ENCODE data around the gene NKG7. TPM values are rescaled to one million over a fixed set of nuclear protein-coding genes. Genes with fewer than 3 reads are reported as not detected.
A peak's percentile ranks its signal among the peaks of the same experiment; 100 is the strongest.

The NKG7 gene
- total and polyA plus RNA-seq, 11 donors: 1.0 to 31.2 (median 2.4) TPM; not detected in 2

DNA sequence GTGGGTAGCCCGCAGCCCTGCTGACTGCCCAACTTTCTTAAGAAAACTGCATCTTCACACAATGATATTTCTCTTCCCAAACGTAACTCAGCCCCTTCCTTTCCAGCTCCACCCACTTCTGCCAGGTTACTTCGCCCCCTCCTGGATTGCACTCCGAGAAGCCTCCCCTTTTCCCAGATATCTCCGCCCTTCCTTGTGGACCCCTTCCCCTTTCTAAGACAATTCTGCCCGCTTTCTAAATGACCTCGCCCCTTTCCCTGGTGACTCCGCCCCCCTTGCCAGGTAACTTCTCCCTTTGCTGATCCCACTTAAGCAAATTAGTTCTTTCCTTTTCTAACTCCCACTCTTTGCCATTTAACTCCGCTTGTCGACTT lies 33.2 kb downstream of the NKG7 start:
- ATAC-seq (no peak), DNase-seq (no peak)
- Histone ChIP-seq H3K27me3 (no peaks in the 10 kb centered on the region), H3K36me3 (peaks cover 0 to 6% (median 0%) of the 10 kb centered on the region in 9 donors), H3K9me3 (no peaks in the 10 kb centered on the region), H3K27ac (peak overlapping the region in 10 of 12 donors; percentile 1 to 88 (median 40)), H3K4me3 (peak overlapping the region; percentile 43 to 75 (median 62)), H3K4me1 (peaks cover 0 to 22% (median 12%) of the 10 kb centered on the region in 12 donors)
- intact Hi-C loops (cut with DNase I): loop anchor here in 7 of 10 donors (1.0 to 10.0 kb wide), 10 partner anchors 28 to 318 kb away; partner anchors contain the start of genes C19orf84 (in 2 of the 7), ETFB (in 2 of the 7) and CLDND2 (in 1 of the 7)
- 1% methylated on average over 10 of the region's 10 CpGs for WGBS, 4 donors
- TF ChIP-seq, protein P1, sequence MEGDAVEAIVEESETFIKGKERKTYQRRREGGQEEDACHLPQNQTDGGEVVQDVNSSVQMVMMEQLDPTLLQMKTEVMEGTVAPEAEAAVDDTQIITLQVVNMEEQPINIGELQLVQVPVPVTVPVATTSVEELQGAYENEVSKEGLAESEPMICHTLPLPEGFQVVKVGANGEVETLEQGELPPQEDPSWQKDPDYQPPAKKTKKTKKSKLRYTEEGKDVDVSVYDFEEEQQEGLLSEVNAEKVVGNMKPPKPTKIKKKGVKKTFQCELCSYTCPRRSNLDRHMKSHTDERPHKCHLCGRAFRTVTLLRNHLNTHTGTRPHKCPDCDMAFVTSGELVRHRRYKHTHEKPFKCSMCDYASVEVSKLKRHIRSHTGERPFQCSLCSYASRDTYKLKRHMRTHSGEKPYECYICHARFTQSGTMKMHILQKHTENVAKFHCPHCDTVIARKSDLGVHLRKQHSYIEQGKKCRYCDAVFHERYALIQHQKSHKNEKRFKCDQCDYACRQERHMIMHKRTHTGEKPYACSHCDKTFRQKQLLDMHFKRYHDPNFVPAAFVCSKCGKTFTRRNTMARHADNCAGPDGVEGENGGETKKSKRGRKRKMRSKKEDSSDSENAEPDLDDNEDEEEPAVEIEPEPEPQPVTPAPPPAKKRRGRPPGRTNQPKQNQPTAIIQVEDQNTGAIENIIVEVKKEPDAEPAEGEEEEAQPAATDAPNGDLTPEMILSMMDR (IDR thresholded peaks at IDR 0.05): no peak
- TF ChIP-seq POLR2A (IDR thresholded peaks at IDR 0.05): no peak

DNA sequence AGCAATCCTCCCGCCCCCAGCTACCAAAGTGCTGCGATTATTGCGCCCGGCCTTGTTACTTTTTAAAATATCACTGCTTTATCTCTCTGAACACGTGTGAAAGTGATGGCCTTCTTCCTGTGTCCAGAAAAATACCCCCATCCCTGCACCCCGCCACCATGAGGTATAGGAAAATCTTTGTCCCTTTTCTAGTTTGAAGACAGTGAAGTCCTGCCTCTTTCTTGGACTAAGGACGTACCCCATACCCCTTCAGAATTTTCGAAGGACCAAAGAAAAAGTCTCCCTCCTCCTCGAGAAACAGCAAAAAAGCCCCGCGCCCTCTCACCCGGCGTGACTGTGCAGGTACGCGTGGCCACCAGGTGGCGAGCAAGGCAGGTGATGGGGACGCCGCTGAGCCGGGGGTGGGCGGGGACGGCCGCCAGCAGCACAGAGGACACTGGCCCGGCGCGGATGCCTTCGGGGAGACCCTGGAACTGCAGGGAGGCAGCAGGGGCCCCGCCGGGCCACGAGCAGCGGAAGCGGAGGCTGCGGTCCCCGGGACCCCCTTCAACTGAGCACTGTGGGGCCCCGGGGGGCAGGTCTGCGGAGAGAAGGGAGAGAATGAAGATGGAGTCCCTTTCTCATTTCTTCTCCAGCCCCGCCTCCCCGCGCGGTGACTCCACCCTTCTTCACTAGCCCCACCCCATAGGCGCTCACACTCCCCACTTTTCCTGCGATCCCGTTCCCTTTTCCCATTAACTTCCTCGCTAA lies 33.7 kb downstream of the NKG7 start:
- ATAC-seq: peak; percentile 52 to 76 (median 72)
- TF ChIP-seq POLR2A (IDR thresholded peaks at IDR 0.05): no peak
- TF ChIP-seq, protein P1 (IDR thresholded peaks at IDR 0.05): peak; percentile 72 to 91 (median 80)

DNA sequence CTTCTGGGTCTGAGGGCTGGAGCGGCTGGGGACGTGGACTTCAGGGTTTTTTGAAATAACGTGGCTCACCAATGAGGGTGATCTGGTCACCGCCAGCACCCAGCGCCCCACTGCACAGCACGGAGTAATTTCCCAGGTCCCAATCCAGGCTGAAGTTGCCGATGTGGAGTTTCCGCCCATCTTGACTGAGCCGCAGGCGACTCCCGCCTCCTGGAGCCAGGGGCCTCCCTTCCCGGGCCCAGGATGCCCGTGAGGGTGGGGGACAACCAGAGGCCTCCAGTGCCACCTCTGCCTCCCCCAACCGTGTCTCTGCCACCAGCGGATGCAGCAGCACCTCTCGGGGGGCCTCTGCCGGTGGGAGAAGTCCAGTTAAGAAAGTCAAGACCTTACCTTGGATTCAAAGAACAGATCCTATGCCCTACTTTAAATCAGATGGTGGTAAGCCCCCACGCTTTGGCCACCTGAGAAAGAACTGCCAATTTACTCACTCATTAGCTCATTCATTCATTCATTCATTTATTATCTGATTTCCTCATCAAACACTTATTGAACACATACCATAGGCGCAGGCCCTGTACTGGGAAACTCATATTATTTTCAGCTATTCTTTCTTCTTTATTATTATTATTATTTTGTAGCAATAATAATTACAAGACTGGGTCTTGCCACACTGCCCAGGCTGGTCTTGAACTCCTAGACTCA lies 34.4 kb downstream of the NKG7 start:
- Histone ChIP-seq H3K4me1 (peaks cover 0 to 22% (median 12%) of the 10 kb centered on the region in 12 donors), H3K9me3 (no peaks in the 10 kb centered on the region), H3K36me3 (no peaks in the 10 kb centered on the region), H3K27me3 (no peaks in the 10 kb centered on the region), H3K27ac (no peak overlapping the region), H3K4me3 (peak overlapping the region in 1 of 12 donors; percentile 70)
- intact Hi-C loops (cut with DNase I): loop anchor here in 7 of 10 donors (1.0 to 10.0 kb wide), 10 partner anchors 29 to 319 kb away; partner anchors contain the start of genes C19orf84 (in 2 of the 7), ETFB (in 2 of the 7) and CLDND2 (in 1 of the 7)
- 77 to 90% (median 80%) methylated on average over 12 to 19 of the region's 19 CpGs for WGBS, 4 donors
- DNase-seq (no peak), ATAC-seq (no peak)
- TF ChIP-seq POLR2A (IDR thresholded peaks at IDR 0.05): no peak
- TF ChIP-seq, protein P1 (IDR thresholded peaks at IDR 0.05): no peak

More for the DNA sequence above, 33.7 kb downstream of the NKG7 start:
- WGBS, 4 donors: 4 to 13% (median 5%) methylated on average over 26 to 43 of the region's 43 CpGs
- H3K9me3 ChIP-seq: no peaks in the 10 kb centered on the region
- peaks cover 0 to 22% (median 12%) of the 10 kb centered on the region in 12 donors for H3K4me1 ChIP-seq
- H3K36me3 ChIP-seq: peaks cover 0 to under 1% (median 0%) of the 10 kb centered on the region in 9 donors
- peak; percentile 74 to 89 (median 82) for DNase-seq
- peak overlapping the region in 10 of 12 donors; percentile 1 to 88 (median 40) for H3K27ac ChIP-seq
- H3K4me3 ChIP-seq: peak overlapping the region; percentile 43 to 75 (median 62)
- intact Hi-C loops (cut with DNase I): loop anchor here in 7 of 10 donors (1.0 to 10.0 kb wide), 11 partner anchors 28 to 319 kb away; partner anchors contain the start of genes C19orf84 (in 2 of the 7), ETFB (in 2 of the 7) and CLDND2 (in 1 of the 7)
- H3K27me3 ChIP-seq: no peaks in the 10 kb centered on the region
